ENCODE results near the gene RDH13. TPM values are rescaled to one million over a fixed set of nuclear protein-coding genes. Genes with fewer than 3 reads are reported as not detected.
A peak's percentile ranks its signal among the peaks of the same experiment; 100 is the strongest.
"Not testable (repeated sequence)": the region's sequence is repeated elsewhere in the genome, so short reads cannot be mapped to it uniquely, and the experiment has no call there.

The RDH13 gene, protein sequence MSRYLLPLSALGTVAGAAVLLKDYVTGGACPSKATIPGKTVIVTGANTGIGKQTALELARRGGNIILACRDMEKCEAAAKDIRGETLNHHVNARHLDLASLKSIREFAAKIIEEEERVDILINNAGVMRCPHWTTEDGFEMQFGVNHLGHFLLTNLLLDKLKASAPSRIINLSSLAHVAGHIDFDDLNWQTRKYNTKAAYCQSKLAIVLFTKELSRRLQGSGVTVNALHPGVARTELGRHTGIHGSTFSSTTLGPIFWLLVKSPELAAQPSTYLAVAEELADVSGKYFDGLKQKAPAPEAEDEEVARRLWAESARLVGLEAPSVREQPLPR
- 10 to 100 TPM; 23.9 to 27.4 TPM for total RNA-seq
- polyA plus RNA-seq = 10 to 100 TPM in 1 of 2 donors, 1 to 10 TPM in 1; 3.3 to 15.6 TPM

DNA sequence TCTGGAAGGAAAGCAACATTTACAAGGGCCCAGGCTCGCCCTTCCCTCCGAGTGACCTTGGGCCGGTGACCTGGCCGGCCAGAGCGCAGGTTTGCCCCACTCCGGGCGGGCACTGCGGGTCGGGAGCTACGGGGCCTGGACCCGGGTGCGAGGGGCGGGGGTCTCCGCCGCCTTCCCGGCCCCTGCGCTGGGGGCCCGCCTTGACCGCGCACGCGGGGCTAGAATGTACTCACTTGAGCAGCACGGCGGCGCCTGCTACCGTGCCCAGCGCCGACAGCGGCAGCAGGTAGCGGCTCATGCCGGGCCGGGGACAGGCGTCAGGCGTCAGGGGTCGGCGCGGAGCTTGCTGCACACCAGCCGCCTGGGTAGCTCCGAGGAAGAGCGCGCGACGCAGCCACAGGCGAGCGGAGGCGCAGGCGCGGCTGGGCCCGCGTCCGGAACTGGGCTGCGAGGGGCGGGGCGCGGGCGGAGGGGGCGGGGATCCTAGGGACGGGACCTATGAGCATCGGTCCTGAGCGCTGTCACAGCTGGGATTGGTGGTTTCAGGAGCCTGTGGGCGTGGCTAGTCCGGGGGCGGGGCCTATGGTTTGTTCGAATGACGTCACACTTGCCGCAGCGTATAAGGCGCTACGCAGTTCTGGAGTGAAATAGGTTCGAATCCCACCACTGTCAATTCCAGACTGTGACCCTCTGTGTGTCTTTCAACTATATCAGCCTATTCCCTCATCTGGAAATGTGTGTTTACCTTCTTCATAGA lies at the start of gene RDH13:
Gene RDH13, minus strand, starts transcription at position 414 of the 757 bp plus-strand sequence. Its CDS starts 116 bp downstream, at position 298.
- POLR2A ChIA-PET (ENCODE audit: partially characterized antibody) = interaction anchor here (1.0 to 2.0 kb wide), 13 partner anchors 10 to 536 kb away, joined by 3 to 20 read pairs (median 4); partner anchors contain the start of genes EPS8L1, FIZ1, KMT5C and PPP1R12C

GRCh38 chr19:55112246-55112776 lies 49.4 kb upstream of the RDH13 start:
- CTCF ChIA-PET (ENCODE audit: partially characterized antibody) = no interaction called here

More for the DNA sequence above, at the start of gene RDH13:
- peaks cover 15% of the 10 kb centered on the region for H3K4me1 ChIP-seq (ENCODE audit: insufficient read depth, low read length)
- Mint-ChIP-seq H3K9me3 (peaks cover 0 to 2% (median 0%) of the 10 kb centered on the region in 8 donors), H3K4me3 (peak within 1 kb of the TSS; percentile 84 to 90 (median 87)), H3K27me3 (peaks cover 15 to 23% of the 10 kb centered on the region in 2 donors), H3K4me1 (peaks cover 8 to 21% (median 11%) of the 10 kb centered on the region in 4 donors), H3K36me3 (peaks cover 11 to 12% of the 10 kb centered on the region in 2 donors), H3K27ac (peak within 1 kb of the TSS; percentile 47 to 90 (median 84))
- peak within 1 kb of the TSS; percentile 62 for H3K27ac ChIP-seq (ENCODE audit: low read depth, low read length)
- H3K36me3 ChIP-seq (ENCODE audit: insufficient read depth, low read length) = no peaks in the 10 kb centered on the region
- no peaks in the 10 kb centered on the region for H3K27me3 ChIP-seq (ENCODE audit: insufficient read depth, low read length)
- DNase-seq = peak; percentile 94 to 97 (median 97)
- CTCF ChIA-PET (ENCODE audit: partially characterized antibody) = interaction anchor here (0.6 to 2.2 kb wide), 6 partner anchors 25 to 585 kb away, joined by 3 to 8 read pairs (median 4); no protein-coding TSS in a partner anchor
- intact Hi-C loops (cut with micrococcal nuclease) = loop anchor here (1.0 kb wide), 2 partner anchors 18 to 54 kb away; partner anchors contain the start of gene PPP1R12C
- no peaks in the 10 kb centered on the region for H3K9me3 ChIP-seq (ENCODE audit: control insufficient read depth in 1 of 2, low read length in 2 of 2)
- H3K4me3 ChIP-seq (ENCODE audit: low read length in 2 of 2) = peak within 1 kb of the TSS; percentile 23 to 84

DNA sequence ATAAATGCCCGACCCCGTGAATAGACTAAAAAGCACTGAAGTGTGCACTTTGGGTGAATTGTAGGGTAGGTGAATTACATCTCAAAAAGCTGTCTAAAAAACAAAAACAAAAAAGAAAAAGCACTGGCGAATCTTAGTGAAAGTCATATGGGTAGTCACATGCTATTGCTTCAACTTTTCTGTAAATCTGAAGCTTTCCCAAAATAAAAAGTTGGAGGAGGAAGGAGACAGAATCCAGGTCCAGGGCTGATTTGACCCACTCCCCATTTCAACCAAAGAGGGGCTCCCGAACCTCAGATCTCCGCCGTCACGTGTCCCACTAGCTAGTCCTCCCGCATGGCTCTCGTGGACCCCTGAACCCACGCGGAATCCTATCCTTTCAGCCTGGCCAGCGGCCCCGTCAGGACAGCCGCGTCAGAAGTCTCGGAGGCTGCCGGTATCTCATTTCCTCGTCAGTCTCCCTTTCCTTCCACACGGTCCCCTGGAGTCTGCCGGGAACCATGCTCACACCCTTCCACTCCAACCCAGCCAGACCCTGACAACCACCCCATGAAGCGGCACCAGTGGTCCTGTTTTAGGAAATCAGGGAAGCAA lies 48.4 kb upstream of the RDH13 start:
- Histone ChIP-seq H3K9me3 (ENCODE audit: control insufficient read depth in 1 of 2, low read length in 2 of 2) (no peaks in the 10 kb centered on the region), H3K4me1 (ENCODE audit: insufficient read depth, low read length) (peaks cover 20% of the 10 kb centered on the region), H3K36me3 (ENCODE audit: insufficient read depth, low read length) (no peaks in the 10 kb centered on the region), H3K4me3 (ENCODE audit: low read length in 2 of 2) (no peak overlapping the region), H3K27ac (ENCODE audit: low read depth, low read length) (no peak overlapping the region), H3K27me3 (ENCODE audit: insufficient read depth, low read length) (no peaks in the 10 kb centered on the region)
- H3K4me3 Mint-ChIP-seq = no peak overlapping the region
- H3K27me3 Mint-ChIP-seq = no peaks in the 10 kb centered on the region
- DNase-seq = no peak
- H3K36me3 Mint-ChIP-seq = peaks cover 26 to 33% of the 10 kb centered on the region in 2 donors
- no peak overlapping the region for H3K27ac Mint-ChIP-seq
- ChIA-PET CTCF (ENCODE audit: partially characterized antibody) (no interaction called here), POLR2A (ENCODE audit: partially characterized antibody) (no interaction called here)
- intact Hi-C loops (cut with micrococcal nuclease) = no loop called here
- H3K9me3 Mint-ChIP-seq = peaks cover 0 to 4% (median 0%) of the 10 kb centered on the region in 8 donors
- H3K4me1 Mint-ChIP-seq = peaks cover 7 to 26% (median 15%) of the 10 kb centered on the region in 4 donors

More at GRCh38 chr19:55112246-55112776, 49.4 kb upstream of the RDH13 start:
- H3K4me1 ChIP-seq (ENCODE audit: insufficient read depth, low read length) = peaks cover 20% of the 10 kb centered on the region
- no peaks in the 10 kb centered on the region for H3K27me3 ChIP-seq (ENCODE audit: insufficient read depth, low read length)
- Mint-ChIP-seq H3K27ac (no peak overlapping the region), H3K4me1 (peaks cover 7 to 31% (median 17%) of the 10 kb centered on the region in 4 donors), H3K9me3 (peaks cover 0 to 3% (median 0%) of the 10 kb centered on the region in 8 donors), H3K4me3 (no peak overlapping the region), H3K36me3 (peaks cover 19 to 33% of the 10 kb centered on the region in 2 donors), H3K27me3 (no peaks in the 10 kb centered on the region)
- H3K36me3 ChIP-seq (ENCODE audit: insufficient read depth, low read length) = no peaks in the 10 kb centered on the region
- no peak overlapping the region for H3K4me3 ChIP-seq (ENCODE audit: low read length in 2 of 2)
- intact Hi-C loops (cut with micrococcal nuclease) = no loop called here
- no peaks in the 10 kb centered on the region for H3K9me3 ChIP-seq (ENCODE audit: control insufficient read depth in 1 of 2, low read length in 2 of 2)
- no peak overlapping the region for H3K27ac ChIP-seq (ENCODE audit: low read depth, low read length)
- POLR2A ChIA-PET (ENCODE audit: partially characterized antibody) = no interaction called here
- no peak for DNase-seq

- Histone ChIP-seq H3K4me3 (ENCODE audit: low read length in 2 of 2) (no peak overlapping the region), H3K9me3 (ENCODE audit: control insufficient read depth in 1 of 2, low read length in 2 of 2) (no peaks in the 10 kb centered on the region), H3K4me1 (ENCODE audit: insufficient read depth, low read length) (peaks cover 5% of the 10 kb centered on the region), H3K36me3 (ENCODE audit: insufficient read depth, low read length) (no peaks in the 10 kb centered on the region), H3K27me3 (ENCODE audit: insufficient read depth, low read length) (no peaks in the 10 kb centered on the region), H3K27ac (ENCODE audit: low read depth, low read length) (no peak overlapping the region)
- Mint-ChIP-seq H3K4me3 (peak overlapping the region in 1 of 8 donors; percentile 73), H3K27ac (peak overlapping the region in 2 of 7 donors; percentile 48 to 65), H3K36me3 (peaks cover 32 to 39% of the 10 kb centered on the region in 2 donors), H3K4me1 (peaks cover 1 to 10% (median 5%) of the 10 kb centered on the region in 4 donors), H3K9me3 (peaks cover 0 to 2% (median 0%) of the 10 kb centered on the region in 8 donors), H3K27me3 (no peaks in the 10 kb centered on the region)
- ChIA-PET CTCF (ENCODE audit: partially characterized antibody) (no interaction called here), POLR2A (ENCODE audit: partially characterized antibody) (no interaction called here)
- intact Hi-C loops (cut with micrococcal nuclease) = no loop called here
- no peak for DNase-seq
These were observed 46.8 kb upstream of the RDH13 start for GRCh38 chr19:55109527-55110291.

- H3K36me3 ChIP-seq (ENCODE audit: insufficient read depth, low read length) = peaks cover 12% of the 10 kb centered on the region
- H3K4me1 Mint-ChIP-seq; H3K4me1 ChIP-seq (ENCODE audit: insufficient read depth, low read length); intact Hi-C loops (cut with micrococcal nuclease); H3K9me3 Mint-ChIP-seq; H3K27me3 Mint-ChIP-seq; H3K27ac ChIP-seq (ENCODE audit: low read depth, low read length); H3K4me3 Mint-ChIP-seq; H3K27me3 ChIP-seq (ENCODE audit: insufficient read depth, low read length); DNase-seq; POLR2A ChIA-PET (ENCODE audit: partially characterized antibody); H3K4me3 ChIP-seq (ENCODE audit: low read length in 2 of 2); H3K27ac Mint-ChIP-seq; H3K9me3 ChIP-seq (ENCODE audit: control insufficient read depth in 1 of 2, low read length in 2 of 2): not testable (repeated sequence)
- CTCF ChIA-PET (ENCODE audit: partially characterized antibody) = interaction anchor here (2.6 kb wide), 1 partner anchor 19 kb away, joined by 11 read pairs; no protein-coding TSS in a partner anchor
- H3K36me3 Mint-ChIP-seq = peaks cover 44 to 48% of the 10 kb centered on the region in 2 donors
These were observed 44.3 kb upstream of the RDH13 start for GRCh38 chr19:55107252-55107651.

GRCh38 chr19:55106591-55106990 lies 43.6 kb upstream of the RDH13 start:
- no peaks in the 10 kb centered on the region for H3K4me1 ChIP-seq (ENCODE audit: insufficient read depth, low read length)
- CTCF ChIA-PET (ENCODE audit: partially characterized antibody) = interaction anchor here (2.6 kb wide), 1 partner anchor 18 kb away, joined by 11 read pairs; no protein-coding TSS in a partner anchor
- H3K9me3 Mint-ChIP-seq = peaks cover 0 to 2% (median 0%) of the 10 kb centered on the region in 8 donors
- H3K4me1 Mint-ChIP-seq = peaks cover 0 to 6% (median 4%) of the 10 kb centered on the region in 4 donors
- H3K27me3 Mint-ChIP-seq = no peaks in the 10 kb centered on the region
- H3K36me3 ChIP-seq (ENCODE audit: insufficient read depth, low read length) = peaks cover 13% of the 10 kb centered on the region
- intact Hi-C loops (cut with micrococcal nuclease) = no loop called here
- POLR2A ChIA-PET (ENCODE audit: partially characterized antibody) = no interaction called here
- H3K4me3 ChIP-seq (ENCODE audit: low read length in 2 of 2) = no peak overlapping the region
- H3K4me3 Mint-ChIP-seq = no peak overlapping the region
- H3K27ac ChIP-seq (ENCODE audit: low read depth, low read length) = no peak overlapping the region
- no peaks in the 10 kb centered on the region for H3K9me3 ChIP-seq (ENCODE audit: control insufficient read depth in 1 of 2, low read length in 2 of 2)
- peaks cover 50 to 51% of the 10 kb centered on the region in 2 donors for H3K36me3 Mint-ChIP-seq
- no peaks in the 10 kb centered on the region for H3K27me3 ChIP-seq (ENCODE audit: insufficient read depth, low read length)
- no peak for DNase-seq
- peak overlapping the region in 1 of 7 donors; percentile 32 for H3K27ac Mint-ChIP-seq

Measured in CD4-positive, alpha-beta memory T cell (primary cell).